Measurements from ENCODE around the gene SEMA4G.
A peak's percentile ranks its signal among the peaks of the same experiment; 100 is the strongest.
"Not testable (repeated sequence)": the region's sequence is repeated elsewhere in the genome, so short reads cannot be mapped to it uniquely, and the experiment has no call there.

Gene SEMA4G

DNA sequence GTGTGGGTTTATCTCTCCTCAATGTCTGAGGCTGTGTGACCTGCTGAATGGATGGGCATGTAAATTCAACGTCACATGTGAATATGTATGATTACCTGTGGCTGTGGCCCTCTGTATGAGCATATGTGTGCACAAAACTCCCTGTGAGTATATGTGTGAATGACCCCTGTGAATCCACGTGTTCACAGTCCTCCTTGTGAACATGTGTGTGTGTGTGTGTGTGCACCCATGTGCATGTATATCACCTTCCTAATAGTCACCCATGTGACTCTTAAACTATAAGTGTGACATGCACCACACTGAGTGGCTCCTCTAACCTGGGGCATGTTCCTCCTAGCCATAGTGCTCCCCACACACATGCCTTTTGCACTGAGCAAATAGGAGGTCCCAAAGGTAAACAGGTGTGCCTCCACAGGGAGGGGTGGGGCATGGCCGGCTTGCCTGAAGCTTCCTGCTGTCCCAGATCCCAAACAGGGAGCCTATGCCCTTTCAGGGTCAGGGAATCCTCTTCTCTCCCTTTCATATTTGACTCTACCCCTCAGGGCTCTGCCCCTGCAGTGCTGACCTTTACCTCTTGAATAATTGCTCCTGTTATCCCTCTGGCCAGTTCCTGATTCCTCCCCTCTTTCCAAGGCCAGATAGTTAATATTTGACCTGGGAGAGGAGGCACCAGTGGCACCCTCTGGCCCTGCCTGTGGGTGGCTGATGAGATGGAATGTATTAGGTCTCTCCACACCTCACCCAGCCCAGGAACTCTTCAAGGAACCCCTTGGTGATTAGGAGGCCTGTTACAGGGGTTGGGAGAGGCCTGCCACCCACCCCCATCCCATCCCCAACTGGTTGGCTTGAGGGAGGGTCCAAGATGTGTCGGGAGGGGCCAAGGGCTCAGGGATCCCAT lies 1.9 kb downstream of the SEMA4G start:
- DNase-seq, result no peak

GRCh38 chr10:100972115-100972903 lies 3.0 kb downstream of the SEMA4G start:
- DNase-seq, result no peak

GRCh38 chr10:100972904-100973535 lies 3.7 kb downstream of the SEMA4G start:
- DNase-seq, result no peak

GRCh38 chr10:100975397-100975796 lies 6.1 kb downstream of the SEMA4G start:
- not testable (repeated sequence) for DNase-seq

GRCh38 chr10:100976906-100977305 lies 7.6 kb downstream of the SEMA4G start:
- DNase-seq, result no peak

DNA sequence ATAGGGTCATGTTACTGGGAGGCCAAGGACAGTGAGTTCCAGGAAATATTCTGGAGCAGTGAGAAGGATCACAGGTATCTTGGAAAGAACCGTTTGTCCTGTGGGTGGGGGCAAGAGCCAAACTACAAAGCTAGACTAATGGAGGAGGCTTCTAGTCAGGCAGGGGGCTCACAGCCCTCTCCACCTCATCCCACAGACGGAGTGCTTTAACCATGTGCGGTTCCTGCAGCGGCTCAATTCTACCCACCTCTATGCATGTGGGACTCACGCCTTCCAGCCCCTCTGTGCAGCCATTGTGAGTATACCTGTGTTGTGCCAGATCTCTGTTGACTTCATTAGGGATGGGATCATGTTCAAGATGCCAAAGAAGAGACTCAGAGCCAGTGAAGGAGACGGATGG lies 8.1 kb downstream of the SEMA4G start:
- DNase-seq, result no peak

GRCh38 chr10:100978121-100978900 lies 9.0 kb downstream of the SEMA4G start:
- no peak for DNase-seq

DNA sequence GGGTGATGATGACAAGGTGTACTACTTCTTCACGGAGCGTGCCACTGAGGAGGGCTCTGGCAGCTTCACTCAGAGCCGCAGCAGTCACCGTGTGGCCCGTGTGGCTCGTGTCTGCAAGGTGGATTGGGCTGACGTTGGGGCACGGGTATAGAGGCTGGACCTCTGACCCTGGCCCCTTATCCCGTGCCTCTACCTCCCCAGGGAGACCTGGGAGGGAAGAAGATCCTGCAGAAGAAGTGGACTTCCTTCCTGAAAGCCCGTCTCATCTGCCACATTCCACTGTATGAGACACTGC lies 9.5 kb downstream of the SEMA4G start:
- DNase-seq, result no peak

DNA sequence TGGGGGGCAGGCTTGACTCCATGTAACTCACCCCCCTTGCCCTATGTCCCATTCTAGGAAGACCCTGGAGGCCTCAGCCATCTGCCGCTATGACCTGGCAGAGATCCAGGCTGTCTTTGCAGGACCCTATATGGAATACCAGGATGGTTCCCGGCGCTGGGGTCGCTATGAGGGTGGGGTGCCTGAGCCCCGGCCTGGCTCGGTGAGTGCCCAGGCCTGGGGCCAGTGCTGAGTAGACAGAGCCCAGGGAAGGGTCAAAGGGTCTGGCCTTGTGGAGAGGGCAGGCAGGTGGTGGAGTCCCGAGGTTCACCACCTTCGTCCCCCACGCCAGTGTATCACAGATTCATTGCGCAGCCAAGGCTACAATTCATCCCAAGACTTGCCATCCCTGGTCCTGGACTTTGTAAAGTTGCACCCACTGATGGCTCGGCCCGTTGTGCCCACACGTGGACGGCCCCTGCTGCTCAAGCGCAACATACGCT lies 10.5 kb downstream of the SEMA4G start:
- no peak for DNase-seq

DNA sequence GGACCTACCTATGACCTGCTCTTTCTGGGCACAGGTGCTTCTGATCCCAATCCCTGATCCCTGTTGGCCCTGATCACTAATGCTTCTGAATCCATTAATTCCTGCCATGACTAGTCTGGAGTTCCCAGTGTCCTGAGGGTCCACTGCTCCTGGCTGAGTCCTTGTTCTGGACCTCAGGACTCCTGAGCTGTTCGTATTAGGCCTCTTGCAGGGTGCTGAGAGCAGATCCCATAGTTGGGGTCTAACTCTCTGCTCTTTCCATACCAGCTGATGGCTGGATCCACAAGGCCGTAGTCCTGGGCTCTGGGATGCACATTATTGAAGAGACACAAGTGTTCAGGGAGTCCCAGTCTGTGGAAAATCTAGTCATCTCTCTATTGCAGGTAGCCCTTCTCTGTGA lies 11.0 kb downstream of the SEMA4G start:
- no peak for DNase-seq

GRCh38 chr10:100980711-100981110 lies 11.4 kb downstream of the SEMA4G start:
- no peak for DNase-seq

DNA sequence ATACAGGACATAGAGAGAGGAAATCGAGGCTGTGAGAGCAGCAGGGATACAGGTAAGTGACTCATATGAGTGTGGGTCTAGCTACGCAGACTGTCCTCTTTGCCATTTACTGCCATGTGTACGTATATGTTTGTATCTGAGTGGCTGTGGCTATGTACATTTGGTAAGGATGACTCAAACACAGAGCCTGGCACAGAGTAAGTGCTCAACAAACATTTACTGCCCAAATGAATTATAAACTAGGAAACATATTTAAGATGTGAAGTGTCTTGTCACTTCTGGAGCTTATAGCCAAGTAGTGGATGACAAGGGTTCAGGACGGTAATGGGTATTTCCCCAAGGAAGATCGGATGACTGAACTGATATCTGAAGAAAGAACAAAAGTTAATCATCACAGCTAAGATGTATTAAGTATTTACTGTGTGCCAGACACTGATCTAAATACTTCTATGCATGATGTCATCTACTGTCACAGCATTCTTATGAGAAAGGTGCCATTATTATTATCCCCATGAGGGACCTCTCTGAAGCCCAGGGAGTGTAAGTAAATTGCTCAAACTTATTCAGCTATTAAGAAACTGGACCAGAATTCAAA lies 12.0 kb downstream of the SEMA4G start:
- DNase-seq, result no peak

DNA sequence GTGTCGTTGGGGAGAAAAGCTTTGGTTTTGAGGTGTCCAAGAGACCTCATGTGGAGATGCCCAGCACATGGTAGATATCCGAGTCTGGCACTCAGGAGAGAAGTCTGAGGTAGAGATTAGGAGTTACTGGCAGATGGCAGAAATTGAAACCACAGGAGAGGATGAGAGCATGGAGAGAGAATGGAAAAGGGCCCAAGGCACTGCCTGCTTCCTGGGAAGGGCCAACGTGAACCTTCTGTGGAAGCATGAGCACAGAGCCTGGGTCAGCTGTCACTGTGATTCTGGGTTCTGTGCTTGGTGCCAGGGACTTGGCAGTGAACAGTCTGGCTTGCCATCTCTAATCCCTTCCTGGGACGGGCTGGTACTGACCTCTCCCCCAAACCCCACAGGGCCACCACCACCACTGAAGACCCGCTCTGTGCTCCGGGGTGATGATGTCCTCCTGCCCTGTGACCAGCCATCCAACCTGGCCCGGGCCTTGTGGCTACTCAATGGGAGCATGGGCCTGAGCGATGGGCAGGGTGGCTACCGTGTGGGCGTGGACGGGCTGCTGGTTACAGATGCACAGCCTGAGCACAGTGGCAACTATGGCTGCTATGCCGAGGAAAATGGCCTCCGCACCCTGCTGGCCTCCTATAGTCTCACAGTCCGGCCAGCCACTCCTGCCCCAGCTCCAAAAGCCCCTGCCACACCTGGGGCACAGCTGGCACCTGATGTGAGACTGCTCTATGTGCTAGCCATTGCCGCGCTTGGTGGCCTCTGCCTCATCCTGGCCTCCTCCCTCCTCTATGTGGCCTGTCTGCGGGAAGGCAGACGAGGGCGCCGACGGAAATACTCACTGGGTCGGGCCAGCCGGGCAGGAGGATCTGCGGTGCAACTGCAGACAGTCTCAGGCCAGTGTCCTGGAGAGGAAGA lies 13.9 kb downstream of the SEMA4G start:
- DNase-seq, result no peak

GRCh38 chr10:100983868-100984671 lies 14.8 kb downstream of the SEMA4G start:
- DNase-seq, result no peak

DNA sequence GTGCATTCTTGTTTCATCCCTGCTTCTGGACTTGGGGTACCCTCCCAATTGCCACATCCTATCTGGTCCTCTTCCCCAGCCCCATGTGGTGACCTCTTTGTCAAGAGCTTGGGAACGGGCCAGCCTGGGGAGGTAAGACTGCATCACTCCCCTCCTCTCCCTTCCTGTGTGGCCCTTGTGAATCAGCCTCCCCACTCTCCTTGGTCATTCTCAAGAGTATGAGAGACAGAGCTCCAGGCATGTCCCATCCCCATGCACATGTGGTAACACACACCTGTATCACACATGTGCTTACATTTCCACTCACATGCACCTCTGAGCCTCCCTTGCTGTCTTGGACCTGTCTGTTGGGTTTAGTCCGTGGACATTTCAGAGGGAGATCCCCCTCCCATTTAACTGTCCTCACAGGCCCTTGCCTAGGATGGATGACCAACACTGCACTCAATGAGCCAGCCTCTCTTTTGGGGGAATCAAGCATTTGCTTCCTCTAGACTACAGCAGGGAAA lies 15.4 kb downstream of the SEMA4G start:
- DNase-seq, result no peak

- no peak for DNase-seq
Measured at GRCh38 chr10:100985336-100985735, 16.0 kb downstream of the SEMA4G start.

DNA sequence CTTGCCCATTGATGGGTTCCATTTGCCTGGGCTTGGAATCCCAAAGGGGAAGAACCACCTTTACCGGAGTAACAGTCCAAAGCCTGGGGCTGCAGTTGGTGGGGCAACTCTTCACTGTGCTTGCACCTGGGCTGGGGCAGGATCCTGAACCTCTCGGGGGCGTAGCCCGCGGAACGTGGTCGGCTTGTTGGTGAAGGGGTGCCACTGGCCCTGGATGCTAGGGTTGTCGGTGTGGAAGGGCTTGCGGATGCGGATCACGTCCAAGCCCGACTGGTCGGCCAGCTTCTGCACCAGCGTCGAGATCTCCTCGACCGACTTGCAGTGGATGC lies 17.3 kb downstream of the SEMA4G start:
- no peak for DNase-seq

DNA sequence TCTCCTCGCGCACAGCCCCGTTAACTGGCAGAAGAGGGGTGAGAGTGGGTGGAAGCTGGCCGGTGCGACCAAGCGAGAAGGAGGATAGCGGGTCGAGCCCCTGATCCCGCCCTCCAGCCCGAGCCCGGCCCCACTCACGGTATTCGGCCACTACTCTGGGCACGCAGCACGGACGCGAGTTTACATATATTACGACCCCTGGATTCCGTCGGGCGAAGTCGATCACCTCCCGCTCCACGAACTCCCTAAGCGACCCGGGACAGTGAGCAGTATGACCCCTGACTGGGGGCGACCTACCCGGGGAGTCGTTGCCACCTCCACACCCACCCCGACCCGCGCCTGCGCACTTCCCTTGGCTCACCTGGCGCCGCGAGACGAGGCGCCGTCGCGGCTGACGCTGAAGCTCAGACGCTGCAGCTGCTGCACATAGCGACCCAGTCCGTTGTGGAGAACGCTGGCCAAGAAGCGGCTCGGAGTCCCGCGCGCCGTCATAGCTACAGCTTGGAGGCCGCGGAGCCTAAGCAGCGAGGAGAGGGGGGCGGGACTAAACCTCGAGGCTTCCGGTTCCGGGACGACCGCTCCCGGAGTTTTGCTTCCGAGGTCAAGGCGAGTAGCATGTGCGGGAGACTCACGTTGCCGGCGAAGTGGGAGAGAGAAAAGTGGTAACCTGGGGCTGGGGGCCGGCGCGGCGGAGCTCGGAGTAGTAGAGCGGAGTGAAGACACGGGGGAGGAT lies 17.8 kb downstream of the SEMA4G start, which contains the start of the genes MRPL43 and TWNK:
TSS of gene MRPL43 (minus strand) at position 546 of the 733 bp plus-strand sequence. CDS start at position 492, 54 bp downstream.
TSS of gene TWNK (plus strand) at position 592 of the 733 bp plus-strand sequence. CDS start 668 bp downstream, outside the sequence.
- DNase-seq, result peak; percentile 91

DNA sequence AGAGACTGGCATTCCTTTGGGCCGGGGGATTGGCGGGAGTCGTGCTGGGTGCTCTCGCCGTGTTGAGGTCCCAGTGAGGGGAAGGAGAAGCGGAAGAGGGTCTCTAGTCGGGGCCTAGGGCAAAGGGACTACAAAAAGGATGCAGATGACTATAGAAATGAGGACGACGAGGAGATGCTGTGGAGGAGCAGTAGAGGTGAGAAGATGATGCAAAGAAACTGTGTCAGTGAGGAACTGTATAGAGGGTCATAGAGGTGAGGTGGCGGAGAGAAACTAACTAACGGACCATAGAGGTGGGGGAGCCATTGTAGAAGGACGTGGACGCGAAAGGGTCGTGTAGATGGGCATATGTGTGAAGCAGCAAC lies 18.4 kb downstream of the SEMA4G start:
- no peak for DNase-seq
